ENCODE measurements around the gene ZNF860.

- no peak for TF ChIP-seq CTCF (IDR thresholded peaks at IDR 0.05)
- no peak for TF ChIP-seq POLR2A (IDR thresholded peaks at IDR 0.05)
Measured at GRCh38 chr3:31997500-31997899, 15.9 kb downstream of the ZNF860 start.
